ENCODE data around the gene PLXNA2. TPM values are rescaled to one million over a fixed set of nuclear protein-coding genes. Genes with fewer than 3 reads are reported as not detected.

Gene PLXNA2
- total and polyA plus RNA-seq, 2 donors (not counting 3 experiments of a cell fraction or from before 2014, with no cell fraction given): 42.6 to 229 TPM

DNA sequence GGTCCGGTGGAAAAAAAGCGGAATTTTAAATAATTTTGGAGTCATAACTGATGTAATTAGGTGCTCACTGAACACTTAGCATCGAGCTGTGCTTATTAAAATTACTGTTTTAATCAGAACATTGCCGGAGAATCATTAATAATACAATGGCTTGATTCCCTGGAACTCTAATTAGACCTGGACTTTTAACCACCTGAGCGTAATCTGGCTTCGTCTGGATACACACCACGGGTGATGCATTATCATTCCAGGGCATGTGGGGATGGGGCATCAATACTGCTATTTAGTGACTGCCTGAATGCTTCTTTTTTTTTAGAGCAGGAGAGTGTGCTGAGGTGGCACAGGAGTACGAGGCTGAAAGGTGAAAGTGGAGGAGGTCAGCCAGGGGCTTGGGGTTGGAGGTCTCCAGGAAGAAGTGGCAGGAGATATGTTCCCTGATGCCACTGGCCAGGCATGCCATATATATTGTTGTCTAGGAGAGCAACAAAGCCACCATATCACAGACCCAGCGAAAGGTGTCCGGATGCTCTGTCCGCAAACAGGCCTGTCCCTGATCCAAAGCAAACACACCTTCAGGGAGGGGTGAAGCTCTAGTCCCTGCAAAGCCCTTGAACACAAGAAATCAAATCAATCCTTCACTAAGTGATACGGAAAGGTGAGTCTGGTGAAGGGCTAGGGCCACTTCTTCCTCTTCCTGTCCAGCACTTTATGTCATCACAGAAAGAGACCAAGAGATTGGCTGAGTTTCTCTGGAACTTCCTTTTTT, 125.2 kb downstream of the PLXNA2 start:
- dilution Hi-C loops (cut with MboI; ENCODE audit: extremely low pct_ligation_motif_present, low sequenced_read_pairs): no loop called here
- H3K4me2 ChIP-seq (ENCODE audit: insufficient read depth, low read length): no peak overlapping the region
- no TSS peak for BruUV-seq (replicated peaks)
- H3K79me2 ChIP-seq (ENCODE audit: control insufficient read depth, insufficient read depth, low read length): peaks cover 92% of the 10 kb centered on the region
- H3K9me1 ChIP-seq (replicated peaks; ENCODE audit: control insufficient read depth, extremely low read depth, insufficient read depth, low read length): no peaks in the 10 kb centered on the region
- ChIA-PET POLR2A (no interaction called here), CTCF (interaction anchor here (1.2 to 1.4 kb wide), 3 partner anchors 9 to 126 kb away, joined by 3 to 4 read pairs (median 4); no protein-coding TSS in a partner anchor)
- H4K20me1 ChIP-seq (replicated peaks; ENCODE audit: control insufficient read depth, extremely low read depth, insufficient read depth, low read length): peaks cover 2% of the 10 kb centered on the region
- H3K4me3 ChIP-seq (replicated peaks in 1 of 3; ENCODE audit: insufficient read depth in 1 of 3, low read depth in 1 of 3, low read length in 3 of 3): no peak overlapping the region
- TF ChIP-seq, protein P1, sequence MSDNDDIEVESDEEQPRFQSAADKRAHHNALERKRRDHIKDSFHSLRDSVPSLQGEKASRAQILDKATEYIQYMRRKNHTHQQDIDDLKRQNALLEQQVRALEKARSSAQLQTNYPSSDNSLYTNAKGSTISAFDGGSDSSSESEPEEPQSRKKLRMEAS (IDR thresholded peaks at IDR 0.05; ENCODE audit: insufficient read depth, insufficient read length): no peak
- TF ChIP-seq EZH2 (IDR thresholded peaks at IDR 0.05; ENCODE audit: borderline replicate concordance, low read depth, low read length, severe bottlenecking) (no peak), MYC (IDR thresholded peaks at IDR 0.05; ENCODE audit: low read depth, low read length) (no peak), JUN (IDR thresholded peaks at IDR 0.05; ENCODE audit: borderline replicate concordance, insufficient read depth, insufficient read length, low read depth) (no peak), FOS (IDR thresholded peaks at IDR 0.05; ENCODE audit: borderline replicate concordance, insufficient read depth, low read length) (no peak), GATA2 (IDR thresholded peaks at IDR 0.05; ENCODE audit: insufficient read depth, insufficient read length, low read depth, low read length) (no peak), POLR2A (IDR thresholded peaks at IDR 0.05; ENCODE audit: low read depth, low read length) (no peak), POLR2AphosphoS5 (IDR thresholded peaks at IDR 0.05; ENCODE audit: insufficient read depth, low read depth, low read length) (no peak)
- TF ChIP-seq, protein P2, sequence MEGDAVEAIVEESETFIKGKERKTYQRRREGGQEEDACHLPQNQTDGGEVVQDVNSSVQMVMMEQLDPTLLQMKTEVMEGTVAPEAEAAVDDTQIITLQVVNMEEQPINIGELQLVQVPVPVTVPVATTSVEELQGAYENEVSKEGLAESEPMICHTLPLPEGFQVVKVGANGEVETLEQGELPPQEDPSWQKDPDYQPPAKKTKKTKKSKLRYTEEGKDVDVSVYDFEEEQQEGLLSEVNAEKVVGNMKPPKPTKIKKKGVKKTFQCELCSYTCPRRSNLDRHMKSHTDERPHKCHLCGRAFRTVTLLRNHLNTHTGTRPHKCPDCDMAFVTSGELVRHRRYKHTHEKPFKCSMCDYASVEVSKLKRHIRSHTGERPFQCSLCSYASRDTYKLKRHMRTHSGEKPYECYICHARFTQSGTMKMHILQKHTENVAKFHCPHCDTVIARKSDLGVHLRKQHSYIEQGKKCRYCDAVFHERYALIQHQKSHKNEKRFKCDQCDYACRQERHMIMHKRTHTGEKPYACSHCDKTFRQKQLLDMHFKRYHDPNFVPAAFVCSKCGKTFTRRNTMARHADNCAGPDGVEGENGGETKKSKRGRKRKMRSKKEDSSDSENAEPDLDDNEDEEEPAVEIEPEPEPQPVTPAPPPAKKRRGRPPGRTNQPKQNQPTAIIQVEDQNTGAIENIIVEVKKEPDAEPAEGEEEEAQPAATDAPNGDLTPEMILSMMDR (IDR thresholded peaks at IDR 0.05; ENCODE audit: extremely low read depth in 1 of 2, insufficient read depth in 1 of 2, low read depth in 1 of 2, low read length in 2 of 2): no peak
- intact Hi-C loops (cut with micrococcal nuclease): no loop called here
- no peak overlapping the region for H3K27ac ChIP-seq (ENCODE audit: insufficient read depth, low read depth, low read length)
- peaks cover 8 to 14% of the 10 kb centered on the region in 2 experiments for H3K36me3 ChIP-seq (ENCODE audit: control insufficient read depth in 2 of 2, extremely low read depth in 1 of 2, insufficient read depth in 2 of 2, low read length in 2 of 2)
- no peak overlapping the region for H2AFZ ChIP-seq (ENCODE audit: low read depth, low read length)
- FAIRE-seq (no peak), DNase-seq (ENCODE audit: low read depth, low spot score) (no peak)
- peaks cover 12% of the 10 kb centered on the region for H3K4me1 ChIP-seq (ENCODE audit: control insufficient read depth, extremely low read depth, insufficient read depth, low read length)
- no peak overlapping the region for H3K9ac ChIP-seq (replicated peaks; ENCODE audit: extremely low read depth, insufficient read depth, low read length)
- no peaks in the 10 kb centered on the region for H3K9me3 ChIP-seq (replicated peaks; ENCODE audit: control insufficient read depth, insufficient read depth, low read length)
- H3K27me3 ChIP-seq (ENCODE audit: control insufficient read depth in 2 of 2, insufficient read depth in 2 of 2, low read length in 2 of 2): no peaks in the 10 kb centered on the region
